Thoracic aorta (tissue), 2 donors: ENCODE results near the gene MAD1L1. TPM values are rescaled to one million over a fixed set of nuclear protein-coding genes. Genes with fewer than 3 reads are reported as not detected.

ENCODE experiments used
- ATAC-seq: fragments of 150-250 bp; one replicate; pipeline ENCODE4 v1.8.0; 2017; ENCODE audit warnings: low read depth; ENCODE audit not compliant: insufficient number of reproducible peaks, low FRiP score
- DNase-seq: peaks from one replicate; pipeline ENCODE4 v3.0.0-alpha.2; 2020; ENCODE audit warnings: low spot score
- H3K27ac ChIP-seq, 2 donors: fragments of 200-600 bp; sonication (generic); 1 replicate in 1 of 2; 2 replicates in 1 of 2; pipeline ENCODE4 v1.5.1; 2016; ENCODE audit warnings: mild to moderate bottlenecking in 2 of 2, moderate library complexity in 2 of 2
- H3K27me3 ChIP-seq: fragments of 200-600 bp; sonication (generic); replicated peaks from 2 replicates; pipeline ENCODE4 v1.6.0; 2016; ENCODE audit warnings: mild to moderate bottlenecking; ENCODE audit not compliant: insufficient read depth
- H3K36me3 ChIP-seq: fragments of 200-600 bp; sonication (generic); one replicate; pipeline ENCODE4 v1.5.1; 2016
- H3K4me1 ChIP-seq, 2 donors: fragments of 200-600 bp; sonication (generic); 1 replicate in 1 of 2; 2 replicates in 1 of 2; pipeline versions ENCODE4 v1.5.1 to v1.6.0; 2016; ENCODE audit warnings: low read depth in 2 of 2, mild to moderate bottlenecking in 1 of 2; ENCODE audit not compliant: control insufficient read depth in 1 of 2
- H3K4me3 ChIP-seq: fragments of 200-600 bp; sonication (generic); 2 replicates; pipeline ENCODE4 v1.5.1; 2016; ENCODE audit warnings: mild to moderate bottlenecking
- H3K9me3 ChIP-seq: fragments of 200-600 bp; sonication (generic); 2 replicates; pipeline ENCODE4 v1.5.1; 2016
- total RNA-seq, 2 donors: library from RNA; depleted of rRNA; stranded (reverse); fragments of >200 nt; gene quantifications; one replicate each; pipeline versions ENCODE4 v1.1.0 to v1.2.3, GENCODE V29; 2016
- TF ChIP-seq, protein P1 (sequence below): fragments of 200-600 bp; sonication (generic); IDR thresholded peaks from one replicate; pipeline ENCODE4 v1.5.1; 2019; ENCODE audit warnings: antibody characterized with exemption

Gene MAD1L1
- total RNA-seq, 2 donors from 2014 or later, result 27.4 to 41.3 TPM

DNA sequence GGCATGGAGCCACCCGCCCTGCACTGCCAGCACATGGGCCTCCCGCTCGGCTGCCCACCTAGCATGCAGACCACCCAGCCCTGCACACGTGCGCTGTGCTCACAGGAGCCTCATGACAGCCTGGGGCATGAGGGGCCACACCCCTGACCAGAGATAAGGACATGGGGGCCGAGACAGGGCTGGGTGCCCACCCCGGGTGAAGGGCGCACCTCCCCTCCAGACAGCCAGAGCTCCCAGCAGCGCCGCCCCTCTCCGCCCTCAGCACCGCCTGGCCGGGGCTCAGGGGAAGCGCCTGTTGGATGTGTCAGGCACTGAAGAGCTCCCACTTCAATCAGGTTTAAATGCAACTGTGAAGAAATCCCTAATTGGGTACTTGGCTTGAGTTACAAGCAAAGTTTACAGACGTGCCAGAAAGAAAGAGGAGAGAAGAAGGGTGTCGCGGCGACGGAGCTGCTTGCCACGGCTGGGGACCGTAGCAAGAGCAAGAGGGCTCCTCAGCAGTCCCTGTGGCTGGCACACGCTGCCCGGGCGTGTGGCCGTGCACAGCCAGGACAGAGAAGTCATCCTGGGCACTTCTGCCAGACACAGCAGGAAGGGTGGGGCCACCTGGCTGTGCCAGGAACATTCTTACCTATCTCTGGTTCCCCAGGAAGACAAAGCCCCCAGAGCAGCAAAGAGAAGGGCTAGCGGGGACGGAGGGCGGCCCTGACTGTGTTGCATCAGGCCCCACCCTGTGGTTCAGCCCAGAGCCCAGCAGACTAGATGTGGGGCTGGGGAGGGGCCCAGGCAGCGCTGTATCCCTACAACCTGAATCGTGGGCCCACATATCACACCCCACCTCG is 315.3 kb downstream of the MAD1L1 start:
- DNase-seq, result no peak
- Histone ChIP-seq H3K27ac (no peak overlapping the region), H3K27me3 (no peaks in the 10 kb centered on the region), H3K9me3 (no peaks in the 10 kb centered on the region), H3K36me3 (no peaks in the 10 kb centered on the region), H3K4me3 (no peak overlapping the region), H3K4me1 (peaks cover 0 to 10% of the 10 kb centered on the region in 2 donors)
- TF ChIP-seq, protein P1, sequence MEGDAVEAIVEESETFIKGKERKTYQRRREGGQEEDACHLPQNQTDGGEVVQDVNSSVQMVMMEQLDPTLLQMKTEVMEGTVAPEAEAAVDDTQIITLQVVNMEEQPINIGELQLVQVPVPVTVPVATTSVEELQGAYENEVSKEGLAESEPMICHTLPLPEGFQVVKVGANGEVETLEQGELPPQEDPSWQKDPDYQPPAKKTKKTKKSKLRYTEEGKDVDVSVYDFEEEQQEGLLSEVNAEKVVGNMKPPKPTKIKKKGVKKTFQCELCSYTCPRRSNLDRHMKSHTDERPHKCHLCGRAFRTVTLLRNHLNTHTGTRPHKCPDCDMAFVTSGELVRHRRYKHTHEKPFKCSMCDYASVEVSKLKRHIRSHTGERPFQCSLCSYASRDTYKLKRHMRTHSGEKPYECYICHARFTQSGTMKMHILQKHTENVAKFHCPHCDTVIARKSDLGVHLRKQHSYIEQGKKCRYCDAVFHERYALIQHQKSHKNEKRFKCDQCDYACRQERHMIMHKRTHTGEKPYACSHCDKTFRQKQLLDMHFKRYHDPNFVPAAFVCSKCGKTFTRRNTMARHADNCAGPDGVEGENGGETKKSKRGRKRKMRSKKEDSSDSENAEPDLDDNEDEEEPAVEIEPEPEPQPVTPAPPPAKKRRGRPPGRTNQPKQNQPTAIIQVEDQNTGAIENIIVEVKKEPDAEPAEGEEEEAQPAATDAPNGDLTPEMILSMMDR, result no peak
- ATAC-seq, result no peak

DNA sequence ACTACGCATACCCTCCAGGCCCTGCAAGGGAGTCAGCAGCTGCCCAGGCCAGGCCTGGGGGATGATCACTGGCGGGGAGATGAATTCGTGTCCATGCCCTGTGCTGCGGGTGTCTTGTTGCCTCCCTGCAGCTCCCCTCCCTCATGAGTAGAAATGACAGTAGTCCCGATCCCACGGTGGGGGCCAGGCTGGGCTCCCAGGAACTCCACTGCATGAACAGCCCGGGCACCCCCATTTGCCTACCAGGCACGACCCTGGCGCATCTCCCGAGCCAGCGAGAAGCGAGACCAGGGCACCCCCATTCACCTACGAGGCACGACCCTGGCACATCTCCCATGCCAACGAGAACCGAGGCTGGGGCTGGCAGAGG is 316.2 kb downstream of the MAD1L1 start:
- TF ChIP-seq, protein P1, result no peak
- no peak for DNase-seq
- no peak overlapping the region for H3K4me3 ChIP-seq
- H3K36me3 ChIP-seq, result no peaks in the 10 kb centered on the region
- H3K27ac ChIP-seq, result no peak overlapping the region
- peaks cover 0 to 13% of the 10 kb centered on the region in 2 donors for H3K4me1 ChIP-seq
- H3K27me3 ChIP-seq, result no peaks in the 10 kb centered on the region
- ATAC-seq, result no peak
- no peaks in the 10 kb centered on the region for H3K9me3 ChIP-seq

DNA sequence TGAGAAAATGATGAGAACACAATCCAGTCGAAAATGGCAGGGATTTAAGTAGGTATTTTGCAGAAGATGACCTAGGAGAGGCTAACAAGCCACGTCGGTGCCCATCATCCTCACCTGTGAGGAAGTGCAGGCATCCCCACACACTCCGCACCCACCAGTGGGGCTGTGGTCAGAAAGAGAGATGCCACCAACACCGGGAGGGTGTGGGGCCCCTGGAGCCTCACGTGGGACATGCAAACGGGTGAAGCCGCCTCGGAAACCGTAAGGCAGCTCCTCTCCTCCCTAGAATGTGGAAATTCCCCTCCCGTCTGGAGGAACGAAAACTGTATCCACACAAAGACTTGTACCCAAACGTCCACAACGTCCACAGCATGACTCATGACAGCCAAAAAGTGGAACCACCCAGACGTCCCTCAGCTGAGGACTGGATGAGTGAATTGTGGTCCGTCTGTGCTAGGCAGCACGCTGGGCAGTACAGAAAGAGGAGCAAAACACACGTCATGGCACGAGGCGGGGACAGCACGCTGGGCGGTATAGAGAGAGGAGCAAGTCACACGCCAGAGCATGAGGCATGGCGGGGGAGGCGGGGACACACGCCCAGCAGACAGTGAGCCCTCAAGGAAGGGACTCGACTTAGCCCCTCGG is 316.7 kb downstream of the MAD1L1 start:
- no peak for ATAC-seq
- Histone ChIP-seq H3K27me3 (no peaks in the 10 kb centered on the region), H3K36me3 (no peaks in the 10 kb centered on the region), H3K4me1 (peaks cover 0 to 13% of the 10 kb centered on the region in 2 donors), H3K4me3 (no peak overlapping the region), H3K9me3 (no peaks in the 10 kb centered on the region), H3K27ac (no peak overlapping the region)
- no peak for DNase-seq
- TF ChIP-seq, protein P1, result no peak

DNA sequence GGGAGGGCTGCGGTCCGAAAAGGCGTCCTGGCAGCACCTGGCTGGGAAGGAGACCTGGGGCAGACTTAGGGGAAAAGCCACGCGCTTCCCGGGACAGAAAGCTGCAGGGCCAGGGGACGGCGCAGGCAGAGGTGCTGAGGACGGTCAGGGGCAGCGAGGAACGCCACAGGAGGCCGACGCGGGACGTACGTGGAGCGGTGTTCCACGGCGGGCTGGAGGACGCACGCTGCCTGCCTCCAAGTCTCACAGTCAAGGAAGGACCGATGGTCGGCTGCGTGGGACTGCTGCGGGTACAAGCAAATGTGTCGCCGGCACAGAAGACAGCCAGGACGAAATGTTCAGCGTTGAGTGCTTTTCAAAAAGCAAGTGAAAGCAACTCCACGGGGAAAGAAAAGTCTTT is 317.4 kb downstream of the MAD1L1 start:
- Histone ChIP-seq H3K9me3 (no peaks in the 10 kb centered on the region), H3K27me3 (no peaks in the 10 kb centered on the region), H3K4me3 (no peak overlapping the region), H3K27ac (no peak overlapping the region), H3K4me1 (peaks cover 0 to 13% of the 10 kb centered on the region in 2 donors), H3K36me3 (no peaks in the 10 kb centered on the region)
- ATAC-seq, result no peak
- TF ChIP-seq, protein P1, result no peak
- no peak for DNase-seq

DNA sequence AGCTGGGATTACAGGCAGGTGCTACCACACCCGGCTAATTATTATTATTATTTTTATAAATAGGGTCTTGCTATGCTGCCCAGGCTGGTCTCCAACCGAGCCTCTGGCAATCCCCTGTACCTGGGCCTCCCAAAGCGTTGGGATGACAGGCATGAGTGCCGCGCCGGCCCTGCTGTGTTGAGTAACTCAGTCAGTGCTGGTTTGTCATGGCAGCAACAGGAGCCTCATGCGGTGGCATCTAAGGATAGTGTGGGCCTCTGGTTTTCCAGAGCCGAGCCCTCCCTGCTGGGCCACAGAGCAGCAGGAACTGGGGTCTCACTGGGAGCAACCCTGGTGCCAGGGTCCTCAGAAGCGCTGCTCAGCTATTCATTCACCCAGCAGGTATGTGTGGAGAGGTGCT is 318.0 kb downstream of the MAD1L1 start:
- Histone ChIP-seq H3K27me3 (no peaks in the 10 kb centered on the region), H3K4me3 (no peak overlapping the region), H3K9me3 (no peaks in the 10 kb centered on the region), H3K36me3 (no peaks in the 10 kb centered on the region), H3K4me1 (peaks cover 0 to 13% of the 10 kb centered on the region in 2 donors), H3K27ac (no peak overlapping the region)
- ATAC-seq (no peak), DNase-seq (no peak)
- TF ChIP-seq, protein P1, result no peak
